Ishikawa (cell line): ENCODE measurements around the gene KRT83.
A peak's percentile ranks its signal among the peaks of the same experiment; 100 is the strongest.

Source experiments
- CEBPB ChIP-seq: IDR thresholded peaks from 2 replicates; pipeline ENCODE4 v1.6.1; 2012
- CREB1 ChIP-seq: IDR thresholded peaks from 2 replicates; pipeline ENCODE4 v1.6.1; 2012; ENCODE audit warnings: low read depth
- EGR1 ChIP-seq: IDR thresholded peaks from 2 replicates; pipeline ENCODE4 v1.6.1; 2012
- EP300 ChIP-seq: IDR thresholded peaks from 2 replicates; pipeline ENCODE4 v1.6.1; 2012; ENCODE audit warnings: borderline replicate concordance
- FOXM1 ChIP-seq: IDR thresholded peaks from 2 replicates; pipeline ENCODE4 v1.6.1; 2012; ENCODE audit warnings: low read depth, borderline replicate concordance
- MAX ChIP-seq: IDR thresholded peaks from 2 replicates; pipeline ENCODE4 v1.6.1; 2012
- NFIC ChIP-seq: IDR thresholded peaks from 2 replicates; pipeline ENCODE4 v1.6.1; 2012
- RAD21 ChIP-seq: IDR thresholded peaks from 2 replicates; pipeline ENCODE4 v1.6.1; 2012; ENCODE audit warnings: low read depth
- REST ChIP-seq: IDR thresholded peaks from 2 replicates; pipeline ENCODE4 v1.6.1; 2012; ENCODE audit warnings: low read depth, mild to moderate bottlenecking
- TAF1 ChIP-seq: IDR thresholded peaks from 2 replicates; pipeline ENCODE4 v1.6.1; 2012; ENCODE audit warnings: low read depth, mild to moderate bottlenecking
- TCF12 ChIP-seq: IDR thresholded peaks from 2 replicates; pipeline ENCODE4 v1.6.1; 2012; ENCODE audit warnings: low read depth
- TEAD4 ChIP-seq: IDR thresholded peaks from 2 replicates; pipeline ENCODE4 v1.6.1; 2012
- USF1 ChIP-seq: IDR thresholded peaks from 2 replicates; pipeline ENCODE4 v1.6.1; 2012
- YY1 ChIP-seq: IDR thresholded peaks from 2 replicates; pipeline ENCODE4 v1.6.1; 2012; ENCODE audit warnings: low read depth
- ZBTB7A ChIP-seq: IDR thresholded peaks from 2 replicates; pipeline ENCODE4 v1.6.1; 2012; ENCODE audit warnings: low read depth

The KRT83 gene

GRCh38 chr12:52347016-52347415 is 25.8 kb upstream of the KRT83 start:
- no peak for TF ChIP-seq CREB1
- TF ChIP-seq REST, result no peak
- TF ChIP-seq TCF12, result no peak
- TF ChIP-seq TEAD4, result no peak
- TF ChIP-seq EP300, result no peak
- no peak for TF ChIP-seq RAD21

GRCh38 chr12:52346593-52346992 is 25.4 kb upstream of the KRT83 start:
- TF ChIP-seq TAF1, result no peak
- TF ChIP-seq TCF12, result no peak
- no peak for TF ChIP-seq YY1
- TF ChIP-seq CREB1, result no peak
- TF ChIP-seq CEBPB, result no peak

- TF ChIP-seq TAF1 (no peak), CEBPB (no peak), TCF12 (no peak), FOXM1 (no peak), USF1 (no peak), YY1 (no peak), CREB1 (no peak), REST (no peak), EGR1 (no peak), NFIC (no peak), EP300 (no peak), MAX (no peak), TEAD4 (no peak), RAD21 (no peak), ZBTB7A (no peak)
Observed at GRCh38 chr12:52344111-52344510, 22.9 kb upstream of the KRT83 start.

- TF ChIP-seq TEAD4 (peak; percentile 14; the same call in 1 of the 2 replicates), USF1 (no peak), CEBPB (no peak), NFIC (peak; percentile 59)
Observed at GRCh38 chr12:52343550-52343949, 22.4 kb upstream of the KRT83 start.

GRCh38 chr12:52342781-52343490 is 21.7 kb upstream of the KRT83 start:
- no peak for TF ChIP-seq YY1
- no peak for TF ChIP-seq CEBPB

- TF ChIP-seq REST (no peak), EGR1 (no peak), TCF12 (no peak), RAD21 (no peak), NFIC (no peak), TAF1 (no peak), ZBTB7A (no peak), FOXM1 (no peak), MAX (no peak), USF1 (no peak), CEBPB (no peak), TEAD4 (no peak), EP300 (no peak), YY1 (no peak), CREB1 (no peak)
Observed at GRCh38 chr12:52341066-52341580, 19.9 kb upstream of the KRT83 start.
